MM.1S (cell line): ENCODE results near the gene PDLIM5.

Source experiments
- EZH2 ChIP-seq: fragments of 300-600 bp; sonication (generic); optimal IDR thresholded peaks from 2 replicates; pipeline ENCODE3; 2017; ENCODE audit warnings: low read depth, mild to moderate bottlenecking, antibody characterized with exemption, low read length, mixed read lengths
- EZH2phosphoT487 ChIP-seq: fragments of 300-600 bp; sonication (generic); IDR thresholded peaks from 2 replicates; pipeline ENCODE4 v1.6.1; 2018; ENCODE audit warnings: antibody characterized with exemption, low read length
- TF ChIP-seq, protein P1 (sequence below): fragments of 300-600 bp; sonication (generic); IDR thresholded peaks from 2 replicates; pipeline ENCODE4 v1.5.1; 2016; ENCODE audit warnings: antibody characterized with exemption, low read length, mixed read lengths

GRCh38 chr4:94508296-94508695 is 56.6 kb downstream of the PDLIM5 start:
- TF ChIP-seq, protein P1, sequence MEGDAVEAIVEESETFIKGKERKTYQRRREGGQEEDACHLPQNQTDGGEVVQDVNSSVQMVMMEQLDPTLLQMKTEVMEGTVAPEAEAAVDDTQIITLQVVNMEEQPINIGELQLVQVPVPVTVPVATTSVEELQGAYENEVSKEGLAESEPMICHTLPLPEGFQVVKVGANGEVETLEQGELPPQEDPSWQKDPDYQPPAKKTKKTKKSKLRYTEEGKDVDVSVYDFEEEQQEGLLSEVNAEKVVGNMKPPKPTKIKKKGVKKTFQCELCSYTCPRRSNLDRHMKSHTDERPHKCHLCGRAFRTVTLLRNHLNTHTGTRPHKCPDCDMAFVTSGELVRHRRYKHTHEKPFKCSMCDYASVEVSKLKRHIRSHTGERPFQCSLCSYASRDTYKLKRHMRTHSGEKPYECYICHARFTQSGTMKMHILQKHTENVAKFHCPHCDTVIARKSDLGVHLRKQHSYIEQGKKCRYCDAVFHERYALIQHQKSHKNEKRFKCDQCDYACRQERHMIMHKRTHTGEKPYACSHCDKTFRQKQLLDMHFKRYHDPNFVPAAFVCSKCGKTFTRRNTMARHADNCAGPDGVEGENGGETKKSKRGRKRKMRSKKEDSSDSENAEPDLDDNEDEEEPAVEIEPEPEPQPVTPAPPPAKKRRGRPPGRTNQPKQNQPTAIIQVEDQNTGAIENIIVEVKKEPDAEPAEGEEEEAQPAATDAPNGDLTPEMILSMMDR = no peak
- TF ChIP-seq EZH2 = no peak
- TF ChIP-seq EZH2phosphoT487 = no peak
